TTC549 (cell line): Measurements from ENCODE around the gene CDKN2AIPNL.
"Not testable (repeated sequence)": the region's sequence is repeated elsewhere in the genome, so short reads cannot be mapped to it uniquely, and the experiment has no call there.

Experiments
- FAIRE-seq: peaks from 2 replicates; lab custom pipeline; 2012; peaks lifted over from hg19 to GRCh38; lab: Jason Lieb, UNC

The CDKN2AIPNL gene

GRCh38 chr5:134437847-134438581 lies 26.3 kb upstream of the CDKN2AIPNL start:
- FAIRE-seq = no peak

- FAIRE-seq = no peak
Measured at GRCh38 chr5:134437340-134437846, 25.7 kb upstream of the CDKN2AIPNL start.

- FAIRE-seq = no peak
Measured at GRCh38 chr5:134436523-134437339, 25.1 kb upstream of the CDKN2AIPNL start.

- FAIRE-seq = no peak
Measured at GRCh38 chr5:134435560-134435959, 23.9 kb upstream of the CDKN2AIPNL start.

GRCh38 chr5:134432677-134433359 lies 21.1 kb upstream of the CDKN2AIPNL start:
- no peak for FAIRE-seq

GRCh38 chr5:134432174-134432573 lies 20.5 kb upstream of the CDKN2AIPNL start:
- no peak for FAIRE-seq

GRCh38 chr5:134430001-134430569 lies 18.4 kb upstream of the CDKN2AIPNL start:
- no peak for FAIRE-seq

- FAIRE-seq = no peak
Measured at GRCh38 chr5:134427540-134428041, 15.9 kb upstream of the CDKN2AIPNL start.

- FAIRE-seq = no peak
Measured at GRCh38 chr5:134426361-134426760, 14.7 kb upstream of the CDKN2AIPNL start.

GRCh38 chr5:134423376-134423775 lies 11.7 kb upstream of the CDKN2AIPNL start:
- FAIRE-seq = no peak

- no peak for FAIRE-seq
Measured at GRCh38 chr5:134422791-134423365, 11.2 kb upstream of the CDKN2AIPNL start.

- FAIRE-seq = not testable (repeated sequence)
Measured at GRCh38 chr5:134421038-134421437, 9.4 kb upstream of the CDKN2AIPNL start.

GRCh38 chr5:134420343-134420742 lies 8.7 kb upstream of the CDKN2AIPNL start:
- no peak for FAIRE-seq

GRCh38 chr5:134418958-134419357 lies 7.3 kb upstream of the CDKN2AIPNL start:
- no peak for FAIRE-seq

- FAIRE-seq = no peak
Measured at GRCh38 chr5:134417707-134418106, 6.0 kb upstream of the CDKN2AIPNL start.

- no peak for FAIRE-seq
Measured at GRCh38 chr5:134413046-134413445, 1.4 kb upstream of the CDKN2AIPNL start.

GRCh38 chr5:134411228-134411545 lies 494 bp downstream of the CDKN2AIPNL start:
- FAIRE-seq = no peak

GRCh38 chr5:134410822-134411221 lies 859 bp downstream of the CDKN2AIPNL start:
- no peak for FAIRE-seq

- no peak for FAIRE-seq
Measured at GRCh38 chr5:134409321-134409720, 2.4 kb downstream of the CDKN2AIPNL start.

- no peak for FAIRE-seq
Measured at GRCh38 chr5:134406390-134406789, 5.3 kb downstream of the CDKN2AIPNL start.

GRCh38 chr5:134403951-134404350 lies 7.7 kb downstream of the CDKN2AIPNL start:
- no peak for FAIRE-seq

- FAIRE-seq = no peak
Measured at GRCh38 chr5:134398609-134399155, 13.0 kb downstream of the CDKN2AIPNL start.
